CD4-positive, alpha-beta memory T cell (primary cell): ENCODE data around the gene PRRX1. TPM values are rescaled to one million over a fixed set of nuclear protein-coding genes. Genes with fewer than 3 reads are reported as not detected.

ENCODE experiments used
- CTCF ChIA-PET: fragments of 350-600 bp; sonication (Branson Sonifier 250); formaldehyde crosslinking; loops from one replicate; lab custom pipeline; 2021; ENCODE audit warnings: inconsistent platforms; ENCODE audit not compliant: partially characterized antibody; lab: Charles Lee
- POLR2A ChIA-PET: fragments of 350-600 bp; sonication (Branson Sonifier 250); formaldehyde crosslinking; loops from one replicate; lab custom pipeline; 2021; ENCODE audit not compliant: partially characterized antibody; lab: Charles Lee
- DNase-seq, 5 donors: peaks; one replicate each; pipeline versions ENCODE4 v3.0.0 to v3.0.0-alpha.2; 2020 to 2022; ENCODE audit warnings: mixed read lengths in 1 of 5
- H3K27ac ChIP-seq: one replicate; pipeline ENCODE4 v1.7.0; 2013; ENCODE audit warnings: low read depth, low read length
- H3K27me3 ChIP-seq: 2 replicates; pipeline ENCODE4 v1.7.0; 2013; ENCODE audit warnings: mild to moderate bottlenecking, low read length, moderate library complexity; ENCODE audit not compliant: insufficient read depth
- H3K36me3 ChIP-seq: 2 replicates; pipeline ENCODE4 v1.7.0; 2013; ENCODE audit warnings: mild to moderate bottlenecking, low read length, moderate library complexity; ENCODE audit not compliant: insufficient read depth
- H3K4me1 ChIP-seq: 2 replicates; pipeline ENCODE4 v1.7.0; 2013; ENCODE audit warnings: mild to moderate bottlenecking, low read length, moderate library complexity; ENCODE audit not compliant: insufficient read depth
- H3K4me3 ChIP-seq, 2 donors: one replicate each; pipeline ENCODE4 v1.7.0; 2013; ENCODE audit warnings: low read length in 2 of 2, mild to moderate bottlenecking in 1 of 2
- H3K9me3 ChIP-seq, 2 donors: one replicate each; pipeline ENCODE4 v1.7.0; 2013; ENCODE audit warnings: low read length in 2 of 2, control low read depth in 1 of 2; ENCODE audit not compliant: control insufficient read depth in 1 of 2
- H3K27ac Mint-ChIP-seq, 7 donors: one replicate each; pipeline ENCODE4 v1.8.0; 2020 to 2021; ENCODE audit warnings: mixed read lengths in 7 of 7, mild to moderate bottlenecking in 6 of 7, inconsistent platforms in 3 of 7, moderate library complexity in 3 of 7
- H3K27me3 Mint-ChIP-seq, 2 donors: one replicate each; pipeline ENCODE4 v1.8.0; 2020 to 2021; ENCODE audit warnings: mixed read lengths in 2 of 2
- H3K36me3 Mint-ChIP-seq, 2 donors: one replicate each; pipeline ENCODE4 v1.8.0; 2020 to 2021; ENCODE audit warnings: mixed read lengths in 2 of 2, inconsistent platforms in 1 of 2, mild to moderate bottlenecking in 1 of 2
- H3K4me1 Mint-ChIP-seq, 4 donors: one replicate each; pipeline ENCODE4 v1.8.0; 2020 to 2021; ENCODE audit warnings: mixed read lengths in 4 of 4, mild to moderate bottlenecking in 1 of 4
- H3K4me3 Mint-ChIP-seq, 8 donors: one replicate each; pipeline ENCODE4 v1.8.0; 2020 to 2021; ENCODE audit warnings: mixed read lengths in 8 of 8, mild to moderate bottlenecking in 7 of 8, moderate library complexity in 6 of 8, inconsistent platforms in 3 of 8
- H3K9me3 Mint-ChIP-seq, 8 donors: one replicate each; pipeline ENCODE4 v1.8.0; 2020 to 2021; ENCODE audit warnings: mixed read lengths in 8 of 8, mild to moderate bottlenecking in 5 of 8, inconsistent platforms in 3 of 8, moderate library complexity in 1 of 8
- intact Hi-C: fragments of 100-400 bp; cut with micrococcal nuclease; formaldehyde crosslinking; loops from one replicate; pipeline ENCODE4 v1.15.1; 2023
- polyA plus RNA-seq, 2 donors: library from polyadenylated mRNA; unstranded; fragments of 300-500 nt; fragmentation: Illumina TruSeq; gene quantifications; one replicate each; pipeline ENCODE4 v1.2.3, GENCODE V29; 2021
- total RNA-seq, 2 experiments: library from RNA; stranded (reverse); gene quantifications; one replicate each; pipeline ENCODE4 v1.2.3, GENCODE V29; 2021

PRRX1 gene
- total and polyA plus RNA-seq, 4 experiments from 2014 or later = not detected

GRCh38 chr1:170735366-170736263 is 71.7 kb downstream of the PRRX1 start:
- H3K27me3 ChIP-seq = no peaks in the 10 kb centered on the region
- H3K27ac ChIP-seq = no peak overlapping the region
- ChIA-PET POLR2A (no interaction called here), CTCF (no interaction called here)
- H3K4me3 Mint-ChIP-seq = no peak overlapping the region
- no peak overlapping the region for H3K4me3 ChIP-seq
- H3K9me3 Mint-ChIP-seq = peaks cover 0 to 5% (median 0%) of the 10 kb centered on the region in 8 donors
- no peaks in the 10 kb centered on the region for H3K36me3 ChIP-seq
- H3K36me3 Mint-ChIP-seq = no peaks in the 10 kb centered on the region
- no peak overlapping the region for H3K27ac Mint-ChIP-seq
- DNase-seq = no peak
- H3K4me1 Mint-ChIP-seq = no peaks in the 10 kb centered on the region
- H3K9me3 ChIP-seq = no peaks in the 10 kb centered on the region
- H3K27me3 Mint-ChIP-seq = peaks cover 7 to 13% of the 10 kb centered on the region in 2 donors
- intact Hi-C loops = no loop called here
- H3K4me1 ChIP-seq = no peaks in the 10 kb centered on the region

GRCh38 chr1:170739803-170740202 is 75.9 kb downstream of the PRRX1 start:
- Histone ChIP-seq H3K9me3 (no peaks in the 10 kb centered on the region), H3K27me3 (no peaks in the 10 kb centered on the region), H3K4me1 (no peaks in the 10 kb centered on the region), H3K27ac (no peak overlapping the region), H3K36me3 (no peaks in the 10 kb centered on the region), H3K4me3 (no peak overlapping the region)
- Mint-ChIP-seq H3K4me3 (no peak overlapping the region), H3K27ac (no peak overlapping the region), H3K4me1 (no peaks in the 10 kb centered on the region), H3K36me3 (no peaks in the 10 kb centered on the region), H3K27me3 (peaks cover 6 to 13% of the 10 kb centered on the region in 2 donors), H3K9me3 (peaks cover 0 to 16% (median 8%) of the 10 kb centered on the region in 8 donors)
- no peak for DNase-seq
- ChIA-PET CTCF (no interaction called here), POLR2A (no interaction called here)
- intact Hi-C loops = no loop called here

DNA sequence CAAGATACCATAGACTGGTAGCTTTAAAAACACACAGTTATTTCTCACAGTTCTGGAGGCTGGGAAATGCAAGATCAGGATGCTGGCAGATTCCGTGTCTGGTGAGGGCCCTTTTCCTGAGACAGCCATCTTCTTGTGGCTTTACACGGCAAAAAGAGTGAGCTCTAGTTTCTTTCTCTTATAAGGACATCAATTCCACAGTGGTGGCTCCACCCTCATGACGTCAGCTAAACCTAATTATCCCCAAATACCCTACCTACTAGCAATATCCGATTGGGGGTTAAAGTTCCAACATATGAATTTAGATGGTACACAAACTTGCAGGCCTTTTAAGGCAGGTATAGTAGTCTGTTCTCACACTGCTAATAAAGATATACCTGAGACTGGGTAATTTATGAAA is 77.7 kb downstream of the PRRX1 start:
- Mint-ChIP-seq H3K36me3 (no peaks in the 10 kb centered on the region), H3K27ac (no peak overlapping the region), H3K4me3 (no peak overlapping the region), H3K4me1 (no peaks in the 10 kb centered on the region), H3K27me3 (peaks cover 3 to 7% of the 10 kb centered on the region in 2 donors), H3K9me3 (peaks cover 0 to 16% (median 8%) of the 10 kb centered on the region in 8 donors)
- POLR2A ChIA-PET = no interaction called here
- Histone ChIP-seq H3K36me3 (no peaks in the 10 kb centered on the region), H3K27ac (no peak overlapping the region), H3K27me3 (no peaks in the 10 kb centered on the region), H3K4me1 (no peaks in the 10 kb centered on the region), H3K9me3 (no peaks in the 10 kb centered on the region), H3K4me3 (no peak overlapping the region)
- intact Hi-C loops = no loop called here
- CTCF ChIA-PET = no interaction called here
- DNase-seq = no peak

DNA sequence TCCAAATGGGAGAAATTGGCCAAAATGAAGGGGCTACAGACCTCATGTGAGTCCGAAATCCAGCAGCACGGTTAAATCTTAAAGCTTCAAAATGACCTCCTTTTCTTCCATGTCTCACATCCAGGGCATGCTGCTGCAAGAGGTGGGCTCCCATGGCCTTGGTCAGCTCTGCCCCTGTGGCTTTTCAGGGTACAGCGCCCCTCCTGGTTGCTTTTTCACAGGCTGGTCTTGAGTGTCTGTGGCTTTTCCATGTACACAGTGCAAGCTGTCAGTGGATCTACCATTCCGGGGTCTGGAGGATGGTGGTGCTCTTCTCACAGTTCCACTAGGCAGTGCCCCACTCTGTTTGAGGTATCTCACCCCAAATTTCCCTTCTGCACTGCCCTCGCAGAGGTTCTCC is 78.7 kb downstream of the PRRX1 start:
- intact Hi-C loops = no loop called here
- no peaks in the 10 kb centered on the region for H3K36me3 Mint-ChIP-seq
- DNase-seq = no peak
- Histone ChIP-seq H3K4me1 (no peaks in the 10 kb centered on the region), H3K36me3 (no peaks in the 10 kb centered on the region), H3K27me3 (no peaks in the 10 kb centered on the region), H3K4me3 (no peak overlapping the region), H3K27ac (no peak overlapping the region), H3K9me3 (no peaks in the 10 kb centered on the region)
- H3K27me3 Mint-ChIP-seq = peaks cover 2 to 5% of the 10 kb centered on the region in 2 donors
- ChIA-PET CTCF (no interaction called here), POLR2A (no interaction called here)
- no peak overlapping the region for H3K4me3 Mint-ChIP-seq
- peaks cover 0 to 16% (median 8%) of the 10 kb centered on the region in 8 donors for H3K9me3 Mint-ChIP-seq
- no peak overlapping the region for H3K27ac Mint-ChIP-seq
- no peaks in the 10 kb centered on the region for H3K4me1 Mint-ChIP-seq

DNA sequence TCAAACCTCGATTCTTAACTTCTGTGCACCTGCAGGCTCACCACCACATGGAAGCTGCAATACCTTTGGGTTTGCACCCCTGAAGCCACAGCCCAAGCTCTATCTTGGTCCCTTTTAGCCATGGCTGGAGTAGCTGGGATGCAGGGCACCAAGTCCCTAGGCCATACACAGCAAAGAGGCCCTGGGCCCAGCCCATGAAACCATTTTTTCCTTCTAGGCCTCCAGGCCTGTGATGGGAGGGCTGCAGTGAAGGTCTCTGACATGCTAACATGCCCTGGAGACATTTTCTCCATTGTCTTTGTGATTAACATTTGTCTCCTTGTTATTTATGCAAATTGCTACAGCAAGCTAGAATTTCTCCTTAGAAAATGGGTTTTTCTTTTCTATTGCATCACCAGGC is 79.2 kb downstream of the PRRX1 start:
- Mint-ChIP-seq H3K27me3 (peaks cover 0 to 5% of the 10 kb centered on the region in 2 donors), H3K4me3 (no peak overlapping the region), H3K27ac (no peak overlapping the region), H3K9me3 (peaks cover 0 to 16% (median 8%) of the 10 kb centered on the region in 8 donors), H3K36me3 (no peaks in the 10 kb centered on the region), H3K4me1 (no peaks in the 10 kb centered on the region)
- H3K27me3 ChIP-seq = no peaks in the 10 kb centered on the region
- H3K36me3 ChIP-seq = no peaks in the 10 kb centered on the region
- intact Hi-C loops = no loop called here
- no peak for DNase-seq
- no peaks in the 10 kb centered on the region for H3K4me1 ChIP-seq
- ChIA-PET CTCF (no interaction called here), POLR2A (no interaction called here)
- no peak overlapping the region for H3K27ac ChIP-seq
- no peaks in the 10 kb centered on the region for H3K9me3 ChIP-seq
- no peak overlapping the region for H3K4me3 ChIP-seq

DNA sequence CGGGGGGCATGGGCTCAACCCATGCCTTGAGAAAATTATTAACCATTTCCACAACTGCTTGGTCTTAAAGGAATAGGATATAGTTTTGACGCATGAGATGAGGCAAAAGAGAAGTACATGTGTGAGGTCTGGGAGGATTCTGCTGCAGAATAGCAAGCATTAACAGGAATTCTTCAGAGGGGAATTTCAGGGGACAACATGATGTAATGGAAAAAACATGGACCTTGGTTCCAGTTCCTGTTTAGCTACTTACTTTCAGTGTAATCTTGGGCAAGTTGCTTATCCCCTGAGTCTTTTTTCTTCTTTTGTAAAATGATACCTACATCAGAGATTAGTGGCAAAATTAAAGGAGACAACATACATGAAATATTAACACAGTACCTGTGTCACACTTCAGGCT is 85.6 kb downstream of the PRRX1 start:
- no peak for DNase-seq
- no peaks in the 10 kb centered on the region for H3K36me3 ChIP-seq
- no peak overlapping the region for H3K4me3 ChIP-seq
- H3K27me3 Mint-ChIP-seq = no peaks in the 10 kb centered on the region
- ChIA-PET POLR2A (no interaction called here), CTCF (no interaction called here)
- H3K27ac Mint-ChIP-seq = no peak overlapping the region
- H3K9me3 ChIP-seq = no peaks in the 10 kb centered on the region
- intact Hi-C loops = no loop called here
- no peaks in the 10 kb centered on the region for H3K4me1 ChIP-seq
- H3K36me3 Mint-ChIP-seq = no peaks in the 10 kb centered on the region
- no peaks in the 10 kb centered on the region for H3K4me1 Mint-ChIP-seq
- H3K4me3 Mint-ChIP-seq = no peak overlapping the region
- H3K27ac ChIP-seq = no peak overlapping the region
- H3K9me3 Mint-ChIP-seq = peaks cover 0 to 3% (median 0%) of the 10 kb centered on the region in 8 donors
- H3K27me3 ChIP-seq = no peaks in the 10 kb centered on the region

- ChIA-PET POLR2A (no interaction called here), CTCF (no interaction called here)
- Mint-ChIP-seq H3K9me3 (peaks cover 0 to 3% (median 0%) of the 10 kb centered on the region in 8 donors), H3K4me3 (no peak overlapping the region), H3K4me1 (no peaks in the 10 kb centered on the region), H3K36me3 (no peaks in the 10 kb centered on the region), H3K27ac (no peak overlapping the region), H3K27me3 (no peaks in the 10 kb centered on the region)
- intact Hi-C loops = no loop called here
- no peaks in the 10 kb centered on the region for H3K9me3 ChIP-seq
- no peak for DNase-seq
- H3K27ac ChIP-seq = no peak overlapping the region
- H3K4me3 ChIP-seq = no peak overlapping the region
- no peaks in the 10 kb centered on the region for H3K36me3 ChIP-seq
- H3K4me1 ChIP-seq = no peaks in the 10 kb centered on the region
- no peaks in the 10 kb centered on the region for H3K27me3 ChIP-seq
These were observed 86.0 kb downstream of the PRRX1 start for GRCh38 chr1:170749959-170750358.
